ENCODE results near the gene OLFML1.

GRCh38 chr11:7489376-7489775 lies 4.1 kb downstream of the OLFML1 start:
- TF ChIP-seq CTCF (IDR thresholded peaks at IDR 0.05 in 4 of 5, conservative IDR thresholded peaks at IDR 0.05 in 1 of 5) (no peak), POLR2A (IDR thresholded peaks at IDR 0.05) (no peak)

All from gastrocnemius medialis (tissue), 4 donors.